HG02763 (cell line): Measurements from ENCODE around the gene SYNPO2.
A peak's percentile ranks its signal among the peaks of the same experiment; 100 is the strongest.
"Not testable (repeated sequence)": the region's sequence is repeated elsewhere in the genome, so short reads cannot be mapped to it uniquely, and the experiment has no call there.

Experiments used
- ATAC-seq: cut with Tn5 transposase; IDR thresholded peaks from one replicate; pipeline ENCODE4 v1.9.1; 2021; ENCODE audit warnings: mild to moderate bottlenecking, moderate library complexity; ENCODE audit not compliant: unreplicated experiment

The SYNPO2 gene

DNA sequence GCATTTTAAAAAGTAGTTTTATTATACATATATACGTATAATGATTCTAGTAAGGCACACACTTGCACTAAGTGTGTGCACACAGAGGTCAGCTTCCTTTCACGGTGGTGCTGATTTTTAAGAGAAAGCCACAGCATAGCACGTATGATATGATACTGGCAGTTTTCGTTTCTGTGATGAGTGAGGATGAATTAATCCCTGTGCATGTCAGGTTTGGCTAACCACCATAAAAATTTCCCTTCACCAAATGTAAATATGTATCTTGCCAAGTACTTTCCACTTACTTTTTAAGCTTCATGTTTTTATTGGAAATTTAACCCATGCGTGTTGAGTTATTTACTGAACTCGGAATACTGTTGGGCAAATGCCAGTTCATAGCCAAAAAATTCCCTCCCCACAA is 84.6 kb downstream of the SYNPO2 start:
- ATAC-seq, result no peak

DNA sequence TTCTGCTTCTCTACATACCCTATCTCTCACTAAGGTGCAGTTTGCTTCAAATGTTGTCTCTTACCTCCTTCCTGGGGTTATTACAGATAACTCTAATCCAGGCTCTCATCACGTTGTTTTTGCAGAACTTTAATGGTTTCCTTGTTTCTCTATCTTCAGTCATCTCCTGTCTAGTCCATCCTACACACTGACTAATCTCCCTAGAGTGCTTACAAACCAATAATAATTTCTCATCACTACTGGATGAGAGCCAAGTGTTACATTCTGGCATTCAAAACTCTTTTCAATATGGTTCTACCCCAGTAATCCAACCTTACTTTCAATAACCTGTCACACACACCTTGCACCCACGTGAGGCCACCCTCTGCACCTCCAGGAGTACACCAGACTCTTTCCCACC is 86.1 kb downstream of the SYNPO2 start:
- ATAC-seq, result no peak

DNA sequence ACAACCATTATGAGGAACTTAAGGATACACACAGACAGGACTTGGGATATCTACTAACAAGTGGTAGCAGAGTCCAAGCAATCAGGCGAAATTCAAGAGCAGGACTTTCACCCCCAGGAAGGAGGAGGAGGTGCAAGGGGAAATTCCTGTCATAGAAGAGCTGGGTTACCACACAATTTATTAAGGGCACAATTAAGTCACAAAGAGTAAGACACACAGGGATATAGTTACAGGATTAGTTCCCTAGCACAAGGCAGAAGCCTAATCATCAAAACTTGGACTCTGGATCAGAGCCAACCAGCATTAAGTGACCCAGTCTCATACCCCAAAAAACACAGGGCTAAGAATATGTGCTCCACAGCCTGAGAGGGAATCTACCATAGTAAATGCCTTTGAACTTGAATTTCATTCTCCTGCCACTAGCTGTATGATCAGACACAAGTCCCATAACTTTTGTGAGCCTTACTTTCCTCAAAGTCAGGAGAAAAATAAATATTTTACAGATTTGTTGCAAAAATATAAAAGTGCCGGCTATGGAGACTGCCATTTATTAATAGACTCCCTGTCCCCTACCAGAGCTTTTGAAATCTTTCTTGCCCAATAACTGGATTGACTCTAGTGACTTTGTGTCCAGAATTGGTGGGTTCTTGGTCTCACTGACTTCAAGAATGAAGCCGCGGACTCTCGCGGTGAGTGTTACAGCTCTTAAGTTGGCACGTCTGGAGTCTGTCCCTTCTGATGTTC is 87.0 kb downstream of the SYNPO2 start:
- no peak for ATAC-seq

DNA sequence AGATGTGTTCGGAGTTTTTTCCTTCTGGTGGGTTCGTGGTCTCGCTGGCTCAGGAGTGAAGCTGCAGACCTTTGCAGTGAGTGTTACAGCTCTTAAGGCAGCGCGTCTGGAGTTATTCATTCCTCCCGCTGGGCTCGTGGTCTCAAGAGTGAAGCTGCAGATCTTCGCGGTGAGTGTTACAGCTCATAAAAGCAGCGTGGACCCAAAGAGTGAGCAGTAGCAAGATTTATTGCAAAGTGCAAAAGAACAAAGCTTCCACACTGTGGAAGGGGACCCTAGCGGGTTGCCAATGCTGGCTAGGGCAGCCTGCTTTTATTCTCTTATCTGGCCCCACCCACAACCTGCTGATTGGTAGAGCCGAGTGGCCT is 87.5 kb downstream of the SYNPO2 start:
- not testable (repeated sequence) for ATAC-seq

DNA sequence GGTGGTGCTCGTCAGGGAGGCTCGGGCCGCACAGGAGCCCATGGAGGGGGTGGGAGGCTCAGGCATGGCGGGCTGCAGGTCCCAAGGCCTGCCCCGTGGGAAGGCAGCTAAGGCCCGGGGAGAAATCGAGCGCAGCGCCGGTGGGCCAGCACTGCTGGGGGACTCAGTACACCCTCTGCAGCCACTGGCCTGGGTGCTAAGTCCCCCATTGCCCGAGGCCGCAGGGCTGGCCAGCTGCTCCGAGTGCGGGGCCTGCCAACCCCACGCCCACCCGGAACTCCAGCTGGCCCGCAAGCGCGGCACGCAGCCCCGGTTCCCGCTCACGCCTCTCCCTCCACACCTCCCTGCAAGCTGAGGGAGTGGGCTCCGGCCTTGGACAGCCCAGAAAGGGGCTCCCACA is 88.4 kb downstream of the SYNPO2 start:
- not testable (repeated sequence) for ATAC-seq

DNA sequence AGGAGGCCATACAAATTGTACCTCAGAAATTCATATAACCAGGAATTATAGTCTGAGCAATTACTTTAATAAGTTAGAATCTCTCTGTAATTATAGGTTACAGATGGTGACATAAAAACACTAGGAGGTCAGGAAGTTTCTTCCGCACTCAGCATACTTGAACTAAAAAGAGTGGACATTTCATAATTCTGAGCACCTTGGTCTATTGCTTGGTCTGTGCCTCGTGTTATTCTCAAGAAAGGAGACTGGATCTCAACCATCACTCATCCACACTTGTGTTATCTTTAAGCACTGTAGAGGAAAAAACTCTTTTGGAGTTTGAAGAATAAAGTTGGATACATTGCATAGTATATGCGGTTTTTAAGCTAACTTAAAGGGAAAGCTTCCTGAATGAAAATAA is 91.1 kb downstream of the SYNPO2 start:
- ATAC-seq, result no peak

DNA sequence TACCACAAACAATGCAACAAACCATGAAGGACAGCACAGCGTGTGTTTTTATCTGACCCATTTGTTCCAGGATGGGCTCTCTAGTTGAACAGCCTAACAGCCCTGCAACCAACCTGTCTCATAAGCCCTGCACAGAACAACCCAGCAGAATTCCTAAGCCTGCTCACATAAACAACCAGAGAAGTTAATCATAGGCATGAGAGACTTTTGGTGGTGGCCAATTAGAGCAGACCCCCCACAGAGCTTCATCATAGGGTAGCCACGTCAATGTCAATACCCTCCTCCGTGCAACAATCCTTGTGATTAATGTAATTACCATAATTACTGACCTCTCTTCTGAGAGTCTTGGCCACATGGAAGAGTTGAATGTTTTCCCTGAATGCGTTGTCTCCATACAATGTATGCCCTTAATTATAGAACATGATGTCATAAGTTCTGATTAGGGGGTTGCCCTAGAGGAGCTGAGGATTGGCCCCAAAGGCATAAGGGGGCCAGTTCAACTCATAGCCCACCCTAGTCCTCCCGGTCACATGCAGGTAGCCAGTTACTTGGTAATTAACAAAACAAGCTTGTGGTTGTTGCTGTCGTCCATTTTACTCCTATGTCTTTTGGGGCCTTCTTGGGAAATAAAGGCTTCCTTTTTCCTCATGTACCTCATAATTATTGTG is 92.7 kb downstream of the SYNPO2 start:
- ATAC-seq, result no peak

DNA sequence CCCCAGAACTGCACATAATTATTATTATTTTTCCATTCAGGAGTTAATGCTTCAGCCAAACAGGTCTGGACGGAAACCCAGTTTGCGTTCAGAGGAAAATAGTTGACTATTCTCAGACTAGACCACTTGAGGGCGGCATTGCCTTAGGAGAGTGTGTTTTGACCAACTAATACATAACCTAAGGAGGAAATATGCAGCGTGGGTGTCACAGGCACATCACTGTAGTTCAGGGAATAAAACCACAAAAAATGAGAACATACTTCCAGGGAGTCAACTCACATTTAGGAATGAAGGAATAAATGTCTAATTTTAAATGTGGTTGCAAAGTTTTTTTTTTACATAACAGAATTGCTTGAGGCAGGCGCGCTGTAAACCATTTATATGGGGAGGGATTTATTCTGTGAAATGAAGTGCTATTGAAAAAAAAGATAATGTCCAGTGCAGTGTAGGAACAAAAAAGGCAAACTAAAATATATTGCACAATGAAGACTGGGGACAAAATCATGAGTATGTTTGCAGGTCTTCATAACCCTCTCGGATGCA is 93.3 kb downstream of the SYNPO2 start:
- peak; percentile 86 for ATAC-seq

DNA sequence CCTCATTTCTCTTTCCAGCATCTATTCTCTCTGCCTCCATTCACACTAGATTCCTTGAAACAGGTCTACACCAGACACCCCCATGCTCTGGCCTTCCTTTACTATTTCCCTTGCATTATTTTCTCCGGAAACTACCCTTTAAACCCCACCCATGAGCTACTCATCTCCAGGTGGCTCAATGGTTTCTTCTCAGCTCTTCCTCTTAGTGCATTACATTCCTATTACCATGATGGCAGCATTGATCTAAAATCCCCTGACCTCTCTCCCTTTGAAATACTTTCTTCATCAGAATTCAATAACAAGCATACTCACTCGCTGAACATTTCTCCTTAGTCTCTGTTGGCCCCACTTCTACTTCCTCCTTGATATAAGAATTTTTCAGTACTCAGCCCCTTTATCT is 94.6 kb downstream of the SYNPO2 start:
- no peak for ATAC-seq

DNA sequence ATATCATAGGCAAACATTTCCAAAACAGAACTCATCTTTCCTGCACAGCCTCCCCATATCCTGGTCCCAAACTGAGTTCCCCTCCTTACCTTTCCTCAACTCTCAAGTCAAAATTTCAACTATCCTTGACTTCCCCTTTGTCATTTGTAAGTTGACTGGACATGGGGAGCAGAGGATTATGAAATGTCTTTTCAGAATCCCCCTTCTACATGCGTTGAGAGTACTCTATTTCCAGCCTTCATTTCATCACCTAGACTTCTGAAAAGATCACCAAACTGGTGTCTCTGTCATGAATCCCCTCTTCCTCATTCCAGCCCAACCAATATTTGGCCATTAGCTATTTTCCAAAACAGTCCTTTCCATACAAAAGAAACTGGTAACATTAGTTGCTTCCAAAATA is 95.2 kb downstream of the SYNPO2 start:
- no peak for ATAC-seq

DNA sequence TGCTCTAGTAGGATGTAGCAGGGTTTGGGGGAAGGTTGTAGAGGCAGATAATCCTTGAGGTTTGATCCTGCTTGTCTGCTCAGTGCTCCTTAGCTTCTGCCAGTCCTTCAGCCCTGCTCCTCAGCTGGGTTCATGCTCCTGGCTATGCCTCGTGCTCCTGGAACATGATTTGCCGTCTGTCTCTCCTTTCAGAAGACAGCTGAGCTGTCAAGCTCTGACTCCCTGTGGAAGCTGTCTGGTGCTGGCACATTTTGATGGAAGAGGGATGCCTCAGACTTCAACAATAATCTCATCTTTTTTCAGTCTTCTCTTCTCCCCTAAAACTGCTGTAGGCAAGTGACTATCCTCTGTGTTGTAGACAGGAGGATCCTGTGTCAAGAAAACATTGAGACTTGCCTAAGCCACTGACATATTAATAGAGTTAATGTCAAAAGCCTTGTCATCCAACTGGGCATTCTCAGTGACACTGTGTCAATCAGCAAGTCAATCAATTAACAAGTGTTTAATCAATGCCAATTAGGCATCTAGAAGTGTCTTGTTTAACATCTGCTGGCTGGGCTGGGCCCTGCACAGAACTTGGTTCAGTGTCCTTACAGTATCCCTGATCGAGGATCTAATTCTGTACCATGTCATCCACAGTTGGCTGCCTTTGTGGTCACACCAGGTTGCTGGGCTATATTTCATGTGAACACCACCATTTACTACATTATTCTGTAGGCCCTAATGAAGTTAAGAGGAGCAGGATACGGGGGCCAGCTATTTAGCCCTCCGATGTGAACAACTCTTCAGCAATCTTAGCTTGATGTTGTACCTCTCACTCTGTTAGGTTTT is 96.7 kb downstream of the SYNPO2 start:
- ATAC-seq, result no peak

DNA sequence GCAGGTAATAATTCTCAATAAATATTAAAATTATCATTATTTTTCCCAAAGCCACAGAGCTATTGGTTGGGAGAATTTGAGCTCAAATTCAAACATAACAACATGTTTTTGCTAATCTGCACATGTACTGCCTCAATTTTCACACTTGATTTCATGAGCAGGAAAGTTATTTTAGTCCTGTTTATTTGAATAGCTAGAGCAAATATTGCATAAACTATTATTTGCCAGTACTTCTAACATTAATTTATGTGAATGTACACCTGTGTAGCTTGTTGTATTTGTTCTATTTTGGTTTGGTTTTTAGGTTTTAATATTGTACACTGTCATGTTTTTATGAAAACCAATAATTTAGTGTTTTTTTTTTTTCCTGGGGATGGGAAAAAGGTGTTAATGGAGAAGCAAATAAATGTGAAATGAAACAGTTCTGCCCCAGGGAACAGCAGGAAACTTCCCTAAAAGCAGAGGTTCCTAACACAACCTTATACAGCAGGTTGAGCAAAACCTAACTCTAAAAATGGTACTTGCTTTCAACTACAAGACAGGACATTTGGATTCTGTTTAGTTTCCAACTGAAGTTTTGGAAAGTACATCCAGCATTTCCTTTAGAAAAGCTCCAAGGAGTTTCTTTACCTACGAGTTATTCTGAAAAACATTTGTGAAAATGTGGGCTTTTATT is 99.4 kb downstream of the SYNPO2 start:
- no peak for ATAC-seq

DNA sequence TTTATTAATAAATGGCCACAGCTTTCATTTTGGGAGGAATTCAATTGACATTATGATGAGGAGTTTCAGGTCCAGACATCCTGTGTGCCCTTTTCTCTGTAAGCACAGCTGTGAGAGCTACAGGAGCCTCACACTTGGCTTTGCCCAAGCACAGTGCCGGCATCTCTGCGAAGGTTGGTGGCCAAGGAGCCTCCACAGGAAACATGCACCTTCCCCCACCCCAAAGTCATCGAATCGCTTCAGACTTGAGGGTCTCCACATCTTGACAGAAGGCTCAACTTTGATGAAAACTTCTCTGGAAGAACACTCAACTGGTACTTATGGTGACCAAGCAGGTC is 100.0 kb downstream of the SYNPO2 start:
- no peak for ATAC-seq

DNA sequence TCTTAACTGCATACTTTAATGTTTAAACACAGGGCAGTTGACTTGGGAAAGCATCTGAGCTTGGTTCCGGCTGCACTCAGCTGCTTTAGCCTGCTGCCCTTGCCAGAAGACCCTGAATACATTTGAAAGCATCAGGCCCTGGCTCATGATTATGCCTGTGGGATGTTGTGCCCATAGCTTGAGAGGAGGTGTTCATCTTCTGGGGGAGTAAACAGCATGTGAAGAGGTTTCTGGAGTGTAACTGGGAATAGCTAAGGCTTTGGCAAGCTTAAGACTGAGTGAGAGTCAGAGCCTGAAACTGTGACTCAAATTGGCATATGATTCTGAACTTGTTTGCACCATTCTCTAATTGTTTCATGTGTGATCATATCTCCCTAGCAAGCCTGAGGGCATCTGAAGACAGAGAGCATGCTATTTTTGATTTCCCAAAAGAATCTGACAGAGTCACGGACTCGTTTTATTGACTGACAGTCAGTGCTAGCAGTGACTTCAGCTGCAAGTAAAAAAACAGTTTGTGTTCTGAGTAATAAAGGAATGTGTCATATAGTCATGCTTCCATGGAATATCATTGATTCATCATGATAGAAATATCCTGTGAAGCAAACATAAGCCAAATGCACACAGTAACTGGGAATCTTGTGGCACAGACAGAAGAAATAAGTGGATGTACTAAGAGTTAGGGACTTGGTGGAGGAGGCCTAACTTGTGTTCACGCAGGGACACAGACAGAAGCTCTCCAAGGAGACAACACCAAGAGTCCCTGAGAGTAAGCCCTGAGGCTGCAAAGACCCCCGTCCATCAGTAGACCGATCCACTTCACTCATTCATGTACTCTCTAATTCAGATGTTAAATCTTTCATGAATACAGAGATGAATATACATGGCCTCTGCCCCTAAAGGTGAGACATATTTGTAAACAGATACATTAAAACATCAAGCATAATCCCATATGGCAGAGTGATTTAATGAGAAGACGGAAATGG is 100.7 kb downstream of the SYNPO2 start:
- no peak for ATAC-seq

DNA sequence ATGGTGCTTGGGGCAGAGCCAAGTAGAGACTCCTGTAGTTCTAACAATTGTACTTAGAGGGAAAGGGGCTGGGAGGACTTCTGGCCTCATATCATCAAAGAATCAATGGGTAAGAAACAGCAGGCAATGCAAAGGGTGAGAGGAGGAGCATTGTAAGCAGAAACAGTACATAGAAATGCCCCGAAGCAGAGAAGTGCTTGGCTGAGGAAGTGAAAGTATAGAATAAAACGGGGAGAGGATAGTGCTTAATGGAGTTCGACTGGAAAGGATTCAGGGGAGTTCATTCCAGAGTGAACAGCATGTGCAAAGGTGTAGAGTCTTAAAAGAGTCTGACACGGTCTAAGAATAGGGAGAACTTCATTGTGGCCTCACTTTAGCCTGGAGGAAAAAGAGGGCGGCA is 103.0 kb downstream of the SYNPO2 start:
- ATAC-seq, result no peak

DNA sequence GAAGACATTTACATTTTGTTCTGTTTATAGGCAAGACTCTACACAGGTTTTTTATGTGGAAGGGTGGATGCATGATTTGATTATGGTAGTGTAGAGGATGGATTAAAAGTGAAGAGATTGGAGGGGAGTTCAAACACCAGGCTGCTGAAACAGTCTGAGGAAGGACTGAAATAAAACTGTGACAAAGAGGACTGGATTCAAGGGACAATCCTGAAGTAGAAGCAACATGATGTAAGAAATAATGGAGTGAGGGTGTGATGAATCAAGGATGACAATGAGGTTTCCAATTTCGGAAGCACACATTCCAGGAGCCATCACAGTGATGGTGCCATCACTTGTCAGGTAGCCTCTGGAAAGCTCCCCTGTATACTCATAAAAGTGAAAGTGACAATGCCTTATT is 103.5 kb downstream of the SYNPO2 start:
- no peak for ATAC-seq

DNA sequence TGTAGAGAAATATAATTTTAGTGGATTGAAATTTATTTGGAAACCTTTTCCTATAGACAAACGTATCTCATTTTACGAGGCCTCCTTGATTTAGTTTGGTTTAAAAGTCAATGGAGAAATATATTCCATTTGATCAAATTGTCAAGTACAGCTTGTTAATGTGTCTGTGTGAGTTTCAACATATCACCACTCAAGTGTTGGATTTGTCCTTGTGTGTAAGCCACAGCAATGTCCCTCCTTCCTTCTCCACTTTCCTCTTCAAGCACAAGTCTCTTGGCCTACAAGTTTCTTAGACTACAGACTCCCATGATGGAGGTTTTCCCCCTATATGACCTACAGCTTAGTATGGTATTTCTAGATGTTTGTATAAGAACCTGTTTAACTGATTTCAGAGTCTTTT is 104.7 kb downstream of the SYNPO2 start:
- no peak for ATAC-seq

DNA sequence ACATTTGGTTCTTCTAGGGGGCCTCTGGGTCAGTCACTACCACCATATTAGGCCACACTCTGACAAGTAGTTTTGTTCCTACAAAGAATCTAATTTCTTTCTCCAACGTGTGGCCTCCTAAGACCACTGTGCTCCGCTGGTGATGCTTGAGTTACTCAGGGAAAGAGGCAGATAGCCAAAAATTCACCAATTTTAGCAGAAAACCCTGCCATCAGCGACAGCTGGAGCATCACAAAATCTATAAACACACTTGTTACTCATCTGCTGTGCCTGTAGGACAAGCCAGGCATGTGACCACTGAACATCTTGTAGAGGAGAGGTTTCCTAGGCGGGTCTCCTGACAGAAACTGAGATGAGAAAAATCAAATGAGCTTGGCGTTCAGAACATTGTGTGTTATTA is 105.4 kb downstream of the SYNPO2 start:
- no peak for ATAC-seq

DNA sequence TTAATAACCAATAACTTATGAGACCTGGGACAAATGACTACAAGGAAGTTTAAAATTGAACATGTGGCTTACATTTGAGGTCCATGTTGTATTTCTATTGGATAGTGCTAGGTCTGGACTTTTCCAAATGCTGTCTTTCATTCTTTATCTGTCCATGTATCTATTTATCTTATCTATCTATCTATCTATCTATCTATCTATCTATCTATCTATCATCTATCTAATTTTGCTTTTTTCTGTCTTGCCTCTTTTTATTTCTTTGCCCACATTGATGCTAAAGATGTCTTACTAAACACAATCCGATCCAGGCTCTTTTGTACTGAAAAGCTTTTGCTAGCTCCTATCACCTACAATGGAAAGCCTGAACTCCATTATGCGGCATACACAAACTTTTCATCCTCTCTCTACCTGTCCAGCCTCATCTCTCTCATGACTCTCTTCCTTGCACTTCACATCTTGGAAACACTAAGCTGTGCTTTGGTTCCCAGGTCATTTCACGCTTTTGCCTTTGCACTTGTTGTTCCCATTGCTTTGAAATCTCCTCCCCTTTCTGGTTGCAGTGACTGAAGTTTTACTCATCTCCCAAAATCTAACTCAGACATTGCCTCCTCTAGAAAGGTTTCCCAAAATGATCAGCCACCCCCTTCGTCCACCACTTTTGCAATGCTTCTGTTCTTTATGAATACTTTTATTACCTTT is 107.2 kb downstream of the SYNPO2 start:
- ATAC-seq, result no peak
